Right lobe of liver (tissue), 6 donors: Measurements from ENCODE around the gene SRP68. TPM values are rescaled to one million over a fixed set of nuclear protein-coding genes. Genes with fewer than 3 reads are reported as not detected.
A peak's percentile ranks its signal among the peaks of the same experiment; 100 is the strongest.

Experiments
- ATAC-seq, 4 donors: fragments of 200-7000 bp; cut with Tn5 transposase; one replicate each; pipeline ENCODE4 v1.9.1; 2020; ENCODE audit warnings: mild to moderate bottlenecking in 4 of 4, moderate library complexity in 4 of 4
- DNase-seq, 3 donors: peaks; one replicate each; pipeline ENCODE4 v3.0.0-alpha.2; 2020
- H3K27ac ChIP-seq, 3 donors: fragments of 200-600 bp; one replicate each; pipeline ENCODE4 v1.8.0; 2022
- H3K27me3 ChIP-seq, 2 donors: fragments of 200-600 bp; one replicate each; pipeline ENCODE4 v1.8.0; 2022
- H3K36me3 ChIP-seq, 4 donors: fragments of 200-600 bp; sonication (generic) in 1 of 4; one replicate each; pipeline versions ENCODE4 v1.5.1 to v1.8.0; 2017 to 2022; ENCODE audit warnings: control low read depth in 1 of 4
- H3K4me1 ChIP-seq, 4 donors: fragments of 200-600 bp; sonication (generic) in 1 of 4; one replicate each; pipeline versions ENCODE4 v1.5.1 to v1.8.0; 2017 to 2022; ENCODE audit warnings: control low read depth in 1 of 4
- H3K4me3 ChIP-seq, 3 donors: fragments of 200-600 bp; one replicate each; pipeline ENCODE4 v1.8.0; 2022
- H3K9me3 ChIP-seq, 4 donors: fragments of 200-600 bp; sonication (generic) in 1 of 4; one replicate each; pipeline versions ENCODE4 v1.5.1 to v1.8.0; 2017 to 2022; ENCODE audit warnings: control low read depth in 1 of 4
- CTCF ChIP-seq, 4 donors: fragments of 200-600 bp in 3 of 4; fragments of 450-650 bp in 1 of 4; IDR thresholded peaks; one replicate each; pipeline versions ENCODE4 v1.5.1 to v1.8.0; 2016 to 2022; ENCODE audit warnings: antibody characterized with exemption in 4 of 4, mild to moderate bottlenecking in 2 of 4
- POLR2A ChIP-seq: fragments of 450-650 bp; IDR thresholded peaks from one replicate; pipeline ENCODE4 v1.6.1; 2017; ENCODE audit warnings: antibody characterized with exemption, mild to moderate bottlenecking
- WGBS: methylation state at CpG from one replicate; pipeline ENCODE4 v1.1.6; 2018; ENCODE audit warnings: low coverage, low lambda C conversion rate; ENCODE audit not compliant: insufficient coverage; ENCODE audit errors: missing lambda C conversion rate; 5-methylcytosine and 5-hydroxymethylcytosine counted together
- intact Hi-C, 2 donors: fragments of 100-400 bp; cut with DNase I; formaldehyde crosslinking; loops; one replicate each; pipeline versions ENCODE4 v1.11.2 to v1.14.1; 2022
- total RNA-seq, 6 experiments: library from RNA; depleted of rRNA in 2 of 6; stranded (reverse); fragments of >200 nt in 2 of 6; fragmentation: NEBNext Ultra II Directional in 3 of 6; extraction: Animal tissue kit (Norgen Biotek cat#: 25700) in 3 of 6; gene quantifications; one replicate each; pipeline versions ENCODE4 v1.1.0 to v1.2.4, GENCODE V29; 2016 to 2023
- donor health status: DM: no; HTN: yes; CAD: no.
- donor health status: DM: no; HTN: no; CAD: no.
- donor health status: DM: no; HTN: no; CAD: no.
- donor health status: DM: no; HTN: yes; CAD: no.
- donor health status: DM: no; HTN: yes; CAD: no.

SRP68 gene
- total RNA-seq, 6 experiments from 2014 or later: 31.0 to 37.0 (median 35.1) TPM

GRCh38 chr17:76115138-76115754, 42.9 kb upstream of the SRP68 start:
- H3K4me3 ChIP-seq: no peak overlapping the region
- no peak for DNase-seq
- ATAC-seq: no peak
- H3K4me1 ChIP-seq: no peaks in the 10 kb centered on the region
- H3K27ac ChIP-seq: no peak overlapping the region
- TF ChIP-seq POLR2A: no peak
- no peak for TF ChIP-seq CTCF (IDR thresholded peaks at IDR 0.05)
- H3K9me3 ChIP-seq: no peaks in the 10 kb centered on the region
- no peaks in the 10 kb centered on the region for H3K27me3 ChIP-seq
- WGBS: 89% methylated on average over 7 of the region's 7 CpGs
- intact Hi-C loops: no loop called here
- H3K36me3 ChIP-seq: no peaks in the 10 kb centered on the region

GRCh38 chr17:76111956-76112355, 39.6 kb upstream of the SRP68 start:
- Histone ChIP-seq H3K36me3 (no peaks in the 10 kb centered on the region), H3K27me3 (no peaks in the 10 kb centered on the region), H3K4me3 (no peak overlapping the region), H3K4me1 (no peaks in the 10 kb centered on the region), H3K9me3 (no peaks in the 10 kb centered on the region), H3K27ac (no peak overlapping the region)
- 89% methylated on average over 2 of the region's 2 CpGs for WGBS
- DNase-seq (no peak), ATAC-seq (no peak)
- TF ChIP-seq POLR2A: no peak
- intact Hi-C loops: no loop called here

GRCh38 chr17:76107509-76107908, 35.2 kb upstream of the SRP68 start:
- ATAC-seq (no peak), DNase-seq (no peak)
- no peaks in the 10 kb centered on the region for H3K9me3 ChIP-seq
- H3K4me1 ChIP-seq: peaks cover 0 to 7% (median 3%) of the 10 kb centered on the region in 4 donors
- H3K36me3 ChIP-seq: no peaks in the 10 kb centered on the region
- no peak overlapping the region for H3K27ac ChIP-seq
- no peak overlapping the region for H3K4me3 ChIP-seq
- WGBS: 82% methylated on average over 6 of the region's 6 CpGs
- intact Hi-C loops: no loop called here
- TF ChIP-seq CTCF (IDR thresholded peaks at IDR 0.05) (peak in 1 of 4 donors; percentile 9), POLR2A (no peak)
- no peaks in the 10 kb centered on the region for H3K27me3 ChIP-seq

GRCh38 chr17:76106703-76107102, 34.4 kb upstream of the SRP68 start:
- Histone ChIP-seq H3K4me3 (no peak overlapping the region), H3K9me3 (no peaks in the 10 kb centered on the region), H3K27ac (no peak overlapping the region), H3K4me1 (peaks cover 0 to 10% (median 4%) of the 10 kb centered on the region in 4 donors), H3K36me3 (peaks cover 0 to under 1% (median 0%) of the 10 kb centered on the region in 4 donors), H3K27me3 (no peaks in the 10 kb centered on the region)
- TF ChIP-seq CTCF (IDR thresholded peaks at IDR 0.05) (no peak), POLR2A (no peak)
- ATAC-seq (no peak), DNase-seq (no peak)
- WGBS: 82% methylated on average over 3 of the region's 3 CpGs
- intact Hi-C loops: no loop called here

GRCh38 chr17:76104896-76105231, 32.5 kb upstream of the SRP68 start:
- no peak for DNase-seq
- Histone ChIP-seq H3K4me3 (no peak overlapping the region), H3K36me3 (peaks cover 0 to 17% (median 3%) of the 10 kb centered on the region in 4 donors), H3K9me3 (no peaks in the 10 kb centered on the region), H3K4me1 (peaks cover 0 to 10% (median 4%) of the 10 kb centered on the region in 4 donors), H3K27ac (no peak overlapping the region), H3K27me3 (no peaks in the 10 kb centered on the region)
- WGBS: 85% methylated on average over 4 of the region's 5 CpGs
- ATAC-seq: no peak
- intact Hi-C loops: no loop called here
- TF ChIP-seq POLR2A (no peak), CTCF (IDR thresholded peaks at IDR 0.05) (no peak)
